ENCODE results near the gene EEF1A1.
"Not testable (repeated sequence)": the region's sequence is repeated elsewhere in the genome, so short reads cannot be mapped to it uniquely, and the experiment has no call there.

The EEF1A1 gene

DNA sequence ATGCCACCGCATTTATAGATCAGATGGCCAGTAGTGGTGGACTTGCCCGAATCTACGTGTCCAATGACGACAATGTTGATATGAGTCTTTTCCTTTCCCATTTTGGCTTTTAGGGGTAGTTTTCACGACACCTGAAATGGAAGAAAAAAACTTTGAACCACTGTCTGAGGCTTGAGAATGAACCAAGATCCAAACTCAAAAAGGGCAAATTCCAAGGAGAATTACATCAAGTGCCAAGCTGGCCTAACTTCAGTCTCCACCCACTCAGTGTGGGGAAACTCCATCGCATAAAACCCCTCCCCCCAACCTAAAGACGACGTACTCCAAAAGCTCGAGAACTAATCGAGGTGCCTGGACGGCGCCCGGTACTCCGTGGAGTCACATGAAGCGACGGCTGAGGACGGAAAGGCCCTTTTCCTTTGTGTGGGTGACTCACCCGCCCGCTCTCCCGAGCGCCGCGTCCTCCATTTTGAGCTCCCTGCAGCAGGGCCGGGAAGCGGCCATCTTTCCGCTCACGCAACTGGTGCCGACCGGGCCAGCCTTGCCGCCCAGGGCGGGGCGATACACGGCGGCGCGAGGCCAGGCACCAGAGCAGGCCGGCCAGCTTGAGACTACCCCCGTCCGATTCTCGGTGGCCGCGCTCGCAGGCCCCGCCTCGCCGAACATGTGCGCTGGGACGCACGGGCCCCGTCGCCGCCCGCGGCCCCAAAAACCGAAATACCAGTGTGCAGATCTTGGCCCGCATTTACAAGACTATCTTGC, 725 bp downstream of the EEF1A1 start:
- peak in 1 of 11 experiments; percentile 9; a peak in 2 of 22 replicates for TF ChIP-seq Cebpa-rat (IDR thresholded peaks at IDR 0.05)
- Histone ChIP-seq H3K9ac (peak overlapping the region; percentile 96 to 100 (median 99)), H3K4me3 (peak overlapping the region; percentile 78 to 100 (median 93)), H3K4me1 (peaks cover 26 to 45% (median 34%) of the 10 kb centered on the region in 10 experiments), H3K27ac (peak overlapping the region; percentile 97 to 100 (median 99)), H3K9me3 (replicated peaks in 1 of 11) (no peaks in the 10 kb centered on the region; a peak in 3 of 22 replicates), H3K36me3 (peaks cover 52 to 58% (median 54%) of the 10 kb centered on the region in 11 experiments), H3K27me3 (no peaks in the 10 kb centered on the region; a peak in 1 of 22 replicates), H3K4me2 (peak overlapping the region; percentile 63 to 94 (median 82)), H4K20me1 (peaks cover 54 to 57% (median 56%) of the 10 kb centered on the region in 11 experiments)

DNA sequence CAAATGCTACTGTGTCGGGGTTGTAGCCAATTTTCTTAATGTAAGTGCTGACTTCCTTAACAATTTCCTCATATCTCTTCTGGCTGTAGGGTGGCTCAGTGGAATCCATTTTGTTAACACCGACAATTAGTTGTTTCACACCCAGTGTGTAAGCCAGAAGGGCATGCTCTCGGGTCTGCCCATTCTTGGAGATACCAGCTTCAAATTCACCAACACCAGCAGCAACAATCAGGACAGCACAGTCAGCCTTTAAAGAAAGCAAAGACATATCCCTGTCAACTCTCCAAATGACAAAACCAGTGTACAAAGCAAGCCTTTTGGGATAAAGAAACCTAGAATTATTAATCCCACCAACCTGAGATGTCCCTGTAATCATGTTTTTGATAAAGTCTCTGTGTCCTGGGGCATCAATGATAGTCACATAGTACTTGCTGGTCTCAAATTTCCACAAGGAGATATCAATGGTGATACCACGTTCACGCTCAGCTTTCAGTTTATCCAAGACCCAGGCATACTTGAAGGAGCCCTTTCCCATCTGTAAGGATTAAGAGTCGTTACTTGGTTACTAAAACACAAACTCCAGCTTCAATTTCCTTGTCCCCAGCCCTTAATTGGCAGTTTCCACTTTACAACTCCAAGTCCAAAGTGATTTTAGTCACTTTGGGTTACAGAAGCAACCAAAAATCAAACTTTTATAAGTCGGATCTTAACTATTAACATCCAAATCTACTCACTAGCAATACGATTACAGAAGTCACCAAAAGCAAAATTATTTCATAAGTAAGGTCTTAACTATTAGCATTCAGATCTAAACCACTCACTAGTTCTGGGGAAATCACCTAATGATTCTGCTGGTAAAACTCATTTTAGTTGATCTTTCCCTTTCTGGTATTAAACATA, 1.6 kb downstream of the EEF1A1 start:
- H3K4me2 ChIP-seq: peak overlapping the region; percentile 63 to 94 (median 82)
- peak overlapping the region; percentile 97 to 100 (median 99) for H3K27ac ChIP-seq
- H3K36me3 ChIP-seq: peaks cover 60 to 67% (median 62%) of the 10 kb centered on the region in 11 experiments
- peaks cover 25 to 48% (median 36%) of the 10 kb centered on the region in 10 experiments for H3K4me1 ChIP-seq
- H3K27me3 ChIP-seq; H3K9me3 ChIP-seq (replicated peaks in 1 of 11): not testable (repeated sequence)
- H3K4me3 ChIP-seq: peak overlapping the region; percentile 78 to 100 (median 93)
- H4K20me1 ChIP-seq: peaks cover 63 to 66% (median 65%) of the 10 kb centered on the region in 11 experiments
- peak overlapping the region; percentile 96 to 100 (median 99) for H3K9ac ChIP-seq

DNA sequence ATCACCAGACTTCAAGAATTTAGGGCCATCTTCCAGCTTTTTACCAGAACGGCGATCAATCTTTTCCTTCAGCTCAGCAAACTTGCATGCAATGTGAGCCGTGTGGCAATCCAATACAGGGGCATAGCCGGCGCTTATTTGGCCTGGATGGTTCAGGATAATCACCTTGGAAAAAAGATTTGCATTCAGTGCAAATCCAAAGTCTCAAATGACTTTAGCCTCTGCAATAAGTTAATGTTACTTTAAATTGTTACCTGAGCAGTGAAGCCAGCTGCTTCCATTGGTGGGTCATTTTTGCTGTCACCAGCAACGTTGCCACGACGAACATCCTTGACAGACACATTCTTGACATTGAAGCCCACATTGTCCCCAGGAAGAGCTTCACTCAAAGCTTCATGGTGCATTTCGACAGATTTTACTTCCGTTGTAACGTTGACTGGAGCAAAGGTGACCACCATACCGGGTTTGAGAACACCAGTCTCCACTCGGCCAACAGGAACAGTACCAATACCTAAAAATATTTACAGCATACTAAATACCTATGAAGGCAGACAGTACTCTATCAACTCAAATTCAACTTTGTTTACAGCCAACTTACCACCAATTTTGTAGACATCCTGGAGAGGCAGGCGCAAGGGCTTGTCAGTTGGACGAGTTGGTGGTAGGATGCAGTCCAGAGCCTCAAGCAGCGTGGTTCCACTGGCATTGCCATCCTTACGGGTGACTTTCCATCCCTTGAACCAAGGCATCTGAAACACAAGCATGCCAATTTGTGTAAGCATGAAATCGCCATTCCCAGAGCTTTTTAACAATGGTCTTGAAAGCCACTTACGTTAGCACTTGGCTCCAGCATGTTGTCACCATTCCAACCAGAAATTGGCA, 2.5 kb downstream of the EEF1A1 start:
- peaks cover 72 to 75% (median 73%) of the 10 kb centered on the region in 11 experiments for H4K20me1 ChIP-seq
- peak overlapping the region in 10 of 11 experiments; percentile 98 to 100 (median 99); a peak in 19 of 22 replicates for H3K27ac ChIP-seq
- H3K4me1 ChIP-seq: peaks cover 22 to 44% (median 33%) of the 10 kb centered on the region in 10 experiments
- peak overlapping the region; percentile 78 to 100 (median 93) for H3K4me3 ChIP-seq
- H3K27me3 ChIP-seq; H3K9me3 ChIP-seq (replicated peaks in 1 of 11): not testable (repeated sequence)
- H3K4me2 ChIP-seq: peak overlapping the region; percentile 63 to 94 (median 82)
- peaks cover 60 to 69% (median 63%) of the 10 kb centered on the region in 11 experiments for H3K36me3 ChIP-seq
- peak overlapping the region; percentile 96 to 100 (median 99) for H3K9ac ChIP-seq

DNA sequence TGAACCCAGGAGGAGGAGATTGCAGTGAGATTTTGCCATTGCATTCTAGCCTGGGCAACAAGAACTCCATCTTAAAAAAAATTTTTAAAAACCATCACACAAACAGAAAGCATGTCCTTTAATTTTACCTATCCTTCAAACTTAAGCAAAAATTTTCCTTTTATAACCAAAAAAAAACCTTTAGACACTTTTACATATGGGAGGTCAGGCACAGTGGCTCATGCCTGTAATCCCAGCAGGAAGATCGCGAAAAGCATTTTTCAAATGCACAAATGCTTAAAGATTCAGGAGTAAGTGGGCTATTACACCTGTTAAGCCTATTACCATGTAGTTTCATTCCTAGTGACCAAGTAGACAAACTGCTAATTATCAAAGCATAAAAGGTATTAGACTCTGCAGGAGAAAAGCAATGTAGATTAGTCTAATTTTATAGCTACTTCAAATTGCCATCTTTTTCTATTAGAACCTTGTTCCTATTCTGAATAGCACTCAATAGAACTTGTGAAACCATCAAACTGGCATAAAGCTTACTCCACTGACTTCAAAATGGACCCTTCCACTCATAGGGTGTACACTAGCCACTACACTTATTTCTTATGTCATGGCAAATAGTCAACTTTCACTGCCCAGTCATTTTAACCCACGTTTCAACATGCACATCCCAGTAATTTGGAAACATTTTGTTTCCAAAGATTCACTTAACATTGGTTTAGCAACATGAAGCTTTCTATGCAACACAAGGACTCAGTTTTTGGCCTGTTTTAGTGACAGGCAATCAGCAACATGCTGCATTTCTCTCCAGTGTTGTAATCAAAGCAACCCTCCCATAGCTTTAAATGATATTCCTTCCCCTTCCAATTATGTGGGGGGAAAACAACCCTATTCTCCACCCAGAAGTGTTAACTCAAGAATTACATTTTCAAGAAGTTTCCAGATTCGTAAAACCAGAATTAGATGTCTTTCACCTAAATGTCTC, 4.0 kb downstream of the EEF1A1 start:
- Histone ChIP-seq H3K9ac (peak overlapping the region; percentile 60 to 99 (median 72)), H3K27ac (peak overlapping the region in 10 of 11 experiments; percentile 37 to 67 (median 49); a peak in 19 of 22 replicates), H3K27me3 (no peaks in the 10 kb centered on the region; a peak in 1 of 22 replicates), H3K4me1 (peaks cover 8 to 35% (median 24%) of the 10 kb centered on the region in 10 experiments; a peak in 18 of 20 replicates), H3K4me2 (peak overlapping the region; percentile 68 to 93 (median 74)), H3K9me3 (replicated peaks in 1 of 11) (no peaks in the 10 kb centered on the region; a peak in 3 of 22 replicates), H4K20me1 (peaks cover 81 to 90% (median 89%) of the 10 kb centered on the region in 11 experiments), H3K36me3 (peaks cover 60 to 75% (median 64%) of the 10 kb centered on the region in 11 experiments), H3K4me3 (peak overlapping the region; percentile 23 to 97 (median 60); a peak in 19 of 20 replicates)
- TF ChIP-seq Cebpa-rat (IDR thresholded peaks at IDR 0.05): no peak

DNA sequence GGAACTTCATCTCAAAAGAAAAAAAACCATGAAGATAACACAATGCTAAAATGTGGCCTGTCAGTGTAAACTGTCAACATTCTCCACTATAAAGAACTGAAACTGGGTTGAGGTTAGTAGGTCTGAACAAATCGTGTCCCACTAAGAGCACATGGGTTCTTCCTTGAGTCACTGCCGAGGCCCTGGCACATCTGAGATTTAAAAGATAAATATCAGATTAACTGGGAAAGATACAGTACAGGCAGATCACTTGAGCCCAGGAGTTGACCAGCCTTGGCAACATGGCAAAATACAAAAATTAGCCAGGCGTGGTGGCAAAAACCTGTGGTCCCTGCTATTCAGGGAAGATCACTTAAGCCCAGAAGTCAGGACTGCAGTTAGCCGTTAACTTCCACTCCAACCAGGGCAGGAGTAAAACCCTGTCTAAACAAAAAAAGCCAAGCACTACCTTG, 5.6 kb downstream of the EEF1A1 start:
- Histone ChIP-seq H3K36me3 (peaks cover 55 to 71% (median 58%) of the 10 kb centered on the region in 11 experiments), H3K9ac (peak overlapping the region; percentile 8 to 99 (median 66); a peak in 19 of 22 replicates), H4K20me1 (peaks cover 76 to 99% (median 92%) of the 10 kb centered on the region in 11 experiments)

DNA sequence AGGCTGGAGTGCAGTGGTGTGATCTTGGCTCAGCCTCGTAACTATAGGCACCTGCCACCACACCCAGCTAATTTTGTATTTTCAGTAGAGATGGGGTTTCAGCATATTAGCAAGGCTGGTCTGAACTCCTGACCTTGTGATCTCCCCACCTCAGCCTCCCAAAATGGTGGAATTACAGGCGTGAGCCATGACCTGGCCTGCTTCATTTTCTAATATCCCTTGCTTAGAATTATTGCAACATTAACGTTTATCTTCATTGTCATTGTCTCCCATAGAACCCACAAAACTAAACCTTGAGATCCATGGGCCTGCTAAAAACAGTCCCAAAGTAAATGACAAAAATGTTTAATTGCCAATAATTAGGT, 6.1 kb downstream of the EEF1A1 start:
- H4K20me1 ChIP-seq: peaks cover 71 to 97% (median 87%) of the 10 kb centered on the region in 11 experiments
- H3K27ac ChIP-seq: peak overlapping the region in 10 of 11 experiments; percentile 31 to 67 (median 49); a peak in 16 of 22 replicates
- H3K9me3 ChIP-seq (replicated peaks in 1 of 11): no peaks in the 10 kb centered on the region; a peak in 3 of 22 replicates
- TF ChIP-seq Cebpa-rat (IDR thresholded peaks at IDR 0.05): peak in 1 of 11 experiments; percentile 9; a peak in 1 of 22 replicates
- H3K9ac ChIP-seq: peak overlapping the region in 6 of 11 experiments; percentile 7 to 80 (median 68); a peak in 5 of 22 replicates
- H3K4me1 ChIP-seq: peaks cover 8 to 56% (median 28%) of the 10 kb centered on the region in 10 experiments; a peak in 18 of 20 replicates
- H3K4me3 ChIP-seq: no peak overlapping the region
- H3K4me2 ChIP-seq: peak overlapping the region in 2 of 11 experiments; percentile 63 to 74; a peak in 2 of 22 replicates
- no peaks in the 10 kb centered on the region for H3K27me3 ChIP-seq
- H3K36me3 ChIP-seq: peaks cover 50 to 66% (median 53%) of the 10 kb centered on the region in 11 experiments

More for the DNA sequence above, 5.6 kb downstream of the EEF1A1 start:
- H3K4me2 ChIP-seq: peak overlapping the region in 5 of 11 experiments; percentile 1 to 93 (median 63); a peak in 5 of 22 replicates
- no peak overlapping the region; a peak in 1 of 20 replicates for H3K4me3 ChIP-seq
- no peaks in the 10 kb centered on the region; a peak in 3 of 22 replicates for H3K9me3 ChIP-seq (replicated peaks in 1 of 11)
- H3K4me1 ChIP-seq: peaks cover 8 to 51% (median 28%) of the 10 kb centered on the region in 10 experiments; a peak in 18 of 20 replicates
- TF ChIP-seq Cebpa-rat (IDR thresholded peaks at IDR 0.05): no peak
- H3K27ac ChIP-seq: peak overlapping the region; percentile 31 to 67 (median 49); a peak in 19 of 22 replicates
- H3K27me3 ChIP-seq: no peaks in the 10 kb centered on the region; a peak in 1 of 22 replicates

DNA sequence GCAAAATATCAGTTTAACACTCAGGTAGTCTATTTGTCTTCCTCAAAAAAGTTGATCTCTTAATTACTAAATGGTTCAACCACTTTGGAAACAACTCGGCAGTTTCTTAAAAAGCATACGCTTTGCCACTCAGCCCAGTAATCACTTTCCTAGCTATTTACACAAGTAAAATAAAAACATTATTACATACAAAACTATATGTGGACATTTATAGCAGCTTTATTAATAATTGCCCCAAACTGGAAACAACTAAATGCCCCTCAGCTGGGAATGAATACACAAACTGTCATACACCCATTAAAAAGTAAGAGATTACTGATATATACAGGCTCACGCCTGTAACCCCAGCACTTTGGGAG, 7.4 kb downstream of the EEF1A1 start:
- Histone ChIP-seq H3K9me3 (replicated peaks in 1 of 11) (no peaks in the 10 kb centered on the region), H3K4me3 (no peak overlapping the region), H3K27ac (no peak overlapping the region), H3K4me2 (no peak overlapping the region), H3K9ac (no peak overlapping the region), H4K20me1 (peaks cover 58 to 95% (median 75%) of the 10 kb centered on the region in 11 experiments), H3K27me3 (no peaks in the 10 kb centered on the region), H3K36me3 (peaks cover 37 to 53% (median 41%) of the 10 kb centered on the region in 11 experiments), H3K4me1 (peaks cover 8 to 68% (median 26%) of the 10 kb centered on the region in 10 experiments; a peak in 18 of 20 replicates)
- TF ChIP-seq Cebpa-rat (IDR thresholded peaks at IDR 0.05): no peak

Measured in BLaER1 treated with 17β-estradiol and CSF1 and Interleukin-3, amounts not matched to agents 10 nM and 100 nM (cell line).